Measurements from ENCODE around the gene DNAJB1. TPM values are rescaled to one million over a fixed set of nuclear protein-coding genes. Genes with fewer than 3 reads are reported as not detected.

DNAJB1 gene
- total RNA-seq (ENCODE audit: low replicate concordance): 61.4 and 61.9 TPM in 2 replicates

GRCh38 chr19:14517840-14518505 is at the start of gene DNAJB1:
Gene DNAJB1 (minus strand): TSS chr19:14518397. CDS start chr19:14518349, 48 bp downstream.
- Histone ChIP-seq H3K36me3 (no peaks in the 10 kb centered on the region), H3K27ac (peak within 1 kb of the TSS; percentile 86), H3K9me3 (ENCODE audit: low read depth) (no peaks in the 10 kb centered on the region), H3K4me3 (peak within 1 kb of the TSS; percentile 99), H3K27me3 (no peaks in the 10 kb centered on the region), H2AFZ (replicated peaks) (peak within 1 kb of the TSS; percentile 88), H3K4me1 (peaks cover 5% of the 10 kb centered on the region), H3F3A (ENCODE audit: low read depth) (peaks cover 44% of the 10 kb centered on the region), H3K79me2 (ENCODE audit: low read depth) (peaks cover 36% of the 10 kb centered on the region), H3K9ac (peak within 1 kb of the TSS; percentile 91), H3K4me2 (peak within 1 kb of the TSS; percentile 99), H4K20me1 (ENCODE audit: low read depth) (peaks cover 35% of the 10 kb centered on the region)
- Mint-ChIP-seq H3K9me3 (no peaks in the 10 kb centered on the region), H3K27me3 (ENCODE audit: insufficient read depth, low read depth) (peaks cover 14% of the 10 kb centered on the region), H3K27ac (peak within 1 kb of the TSS; percentile 94), H3K36me3 (peaks cover 26% of the 10 kb centered on the region), H3K4me1 (peaks cover 43% of the 10 kb centered on the region), H3K4me3 (peak within 1 kb of the TSS; percentile 95)
- no peak for TF ChIP-seq EZH2 (IDR thresholded peaks at IDR 0.05)
- no peak for TF ChIP-seq CTCF (IDR thresholded peaks at IDR 0.05)
- TF ChIP-seq EZH2phosphoT487 (IDR thresholded peaks at IDR 0.05): no peak
- DNase-seq (ENCODE audit: low spot score): peak; percentile 79

DNA sequence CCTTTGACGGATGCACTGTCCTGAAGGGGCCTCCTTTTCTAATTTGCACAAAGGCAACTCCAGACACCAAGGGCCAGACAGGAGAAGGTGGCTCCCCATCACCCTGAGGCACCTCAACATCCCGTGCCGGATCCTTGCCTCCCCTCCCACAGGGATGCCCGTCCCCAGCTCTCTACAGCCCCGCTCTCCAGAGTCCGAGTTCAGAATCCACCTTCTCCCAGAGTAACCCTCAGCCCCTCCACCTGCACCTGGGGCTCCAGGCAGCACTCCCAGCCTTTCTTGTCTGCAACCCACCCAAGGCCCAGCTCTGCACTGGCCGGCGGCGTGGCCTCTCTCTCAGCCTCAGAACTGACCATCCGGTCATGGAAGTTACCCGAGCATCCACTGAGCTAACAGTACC is 48.9 kb upstream of the DNAJB1 start:
- no peaks in the 10 kb centered on the region for H3K27me3 ChIP-seq
- Mint-ChIP-seq H3K4me1 (peaks cover 16% of the 10 kb centered on the region), H3K27me3 (ENCODE audit: insufficient read depth, low read depth) (peaks cover 9% of the 10 kb centered on the region), H3K9me3 (no peaks in the 10 kb centered on the region), H3K27ac (no peak overlapping the region), H3K4me3 (no peak overlapping the region), H3K36me3 (peaks cover 2% of the 10 kb centered on the region)
- no peak overlapping the region for H3K4me3 ChIP-seq
- peaks cover 31% of the 10 kb centered on the region for H4K20me1 ChIP-seq (ENCODE audit: low read depth)
- H3K36me3 ChIP-seq: no peaks in the 10 kb centered on the region
- no peak for TF ChIP-seq EZH2 (IDR thresholded peaks at IDR 0.05)
- TF ChIP-seq CTCF (IDR thresholded peaks at IDR 0.05): no peak
- TF ChIP-seq EZH2phosphoT487 (IDR thresholded peaks at IDR 0.05): no peak
- peaks cover 9% of the 10 kb centered on the region for H3F3A ChIP-seq (ENCODE audit: low read depth)
- H3K4me1 ChIP-seq: peaks cover 16% of the 10 kb centered on the region
- DNase-seq (ENCODE audit: low spot score): no peak
- no peak overlapping the region for H3K4me2 ChIP-seq
- H3K9me3 ChIP-seq (ENCODE audit: low read depth): no peaks in the 10 kb centered on the region
- no peak overlapping the region for H3K9ac ChIP-seq
- H3K79me2 ChIP-seq (ENCODE audit: low read depth): peaks cover 40% of the 10 kb centered on the region
- no peak overlapping the region for H2AFZ ChIP-seq (replicated peaks)
- H3K27ac ChIP-seq: no peak overlapping the region

DNA sequence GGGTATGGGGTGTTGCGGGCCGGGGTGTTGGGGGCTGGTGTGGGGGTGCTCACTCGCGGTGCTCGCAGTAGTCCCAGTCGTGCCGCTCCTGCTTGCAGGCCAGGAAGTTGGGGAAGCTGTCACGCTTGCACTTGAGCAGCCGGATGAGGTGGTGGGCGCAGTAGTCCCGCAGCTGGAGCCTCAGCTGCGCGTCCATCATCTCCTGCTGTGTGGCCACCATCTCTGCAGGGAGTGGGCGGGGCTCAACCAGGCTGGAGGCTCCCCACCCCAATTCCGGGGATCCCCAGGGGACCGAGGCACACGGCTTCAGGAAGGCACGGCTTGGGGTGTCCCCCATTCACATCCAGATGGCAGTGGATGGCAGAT is 48.5 kb upstream of the DNAJB1 start:
- H3K79me2 ChIP-seq (ENCODE audit: low read depth): peaks cover 42% of the 10 kb centered on the region
- no peak overlapping the region for H3K4me2 ChIP-seq
- H3K9me3 ChIP-seq (ENCODE audit: low read depth): no peaks in the 10 kb centered on the region
- H3F3A ChIP-seq (ENCODE audit: low read depth): peaks cover 9% of the 10 kb centered on the region
- Mint-ChIP-seq H3K36me3 (peaks cover 2% of the 10 kb centered on the region), H3K4me1 (peaks cover 17% of the 10 kb centered on the region), H3K4me3 (no peak overlapping the region), H3K9me3 (no peaks in the 10 kb centered on the region), H3K27me3 (ENCODE audit: insufficient read depth, low read depth) (peaks cover 9% of the 10 kb centered on the region), H3K27ac (no peak overlapping the region)
- no peak overlapping the region for H3K9ac ChIP-seq
- DNase-seq (ENCODE audit: low spot score): no peak
- H2AFZ ChIP-seq (replicated peaks): no peak overlapping the region
- H3K4me1 ChIP-seq: peaks cover 20% of the 10 kb centered on the region
- peaks cover 35% of the 10 kb centered on the region for H4K20me1 ChIP-seq (ENCODE audit: low read depth)
- no peaks in the 10 kb centered on the region for H3K27me3 ChIP-seq
- TF ChIP-seq EZH2 (IDR thresholded peaks at IDR 0.05) (no peak), EZH2phosphoT487 (IDR thresholded peaks at IDR 0.05) (no peak), CTCF (IDR thresholded peaks at IDR 0.05) (no peak)
- no peaks in the 10 kb centered on the region for H3K36me3 ChIP-seq
- no peak overlapping the region for H3K27ac ChIP-seq
- H3K4me3 ChIP-seq: no peak overlapping the region

Data from neural progenitor cell (in vitro differentiated cells).